Activated naive CD4-positive, alpha-beta T cell treated with Interleukin-2 at 50 U/mL for 16 hours (primary cell): ENCODE results near the gene CTAGE8.
"Not testable (repeated sequence)": the region's sequence is repeated elsewhere in the genome, so short reads cannot be mapped to it uniquely, and the experiment has no call there.

Source experiments
- DNase-seq: peaks from one replicate; pipeline ENCODE4 v3.0.0-alpha.2; 2020

Gene CTAGE8

GRCh38 chr7:144269188-144269587 is at the start of gene CTAGE8:
CTAGE8 (minus strand) TSS chr7:144269288; CDS start chr7:144269250, 38 bp downstream.
- not testable (repeated sequence) for DNase-seq

DNA sequence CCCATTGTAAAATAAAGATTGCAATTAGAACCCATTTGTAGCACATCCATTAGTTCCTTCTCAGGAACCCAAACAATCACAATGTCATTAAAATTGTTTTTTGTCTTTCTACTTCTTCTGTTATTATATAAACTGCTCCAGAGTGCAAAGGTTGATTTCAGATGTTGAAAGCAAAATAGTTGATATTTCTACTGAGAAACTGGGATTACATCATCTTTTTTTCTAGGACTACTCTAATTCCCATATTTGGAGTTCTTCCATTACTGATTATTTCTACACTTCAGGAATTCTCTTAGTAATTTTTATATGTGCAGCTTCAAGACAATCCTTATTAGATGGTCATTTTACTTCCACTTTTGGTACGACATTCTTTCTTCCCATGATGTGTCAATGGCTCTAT is 48.4 kb upstream of the CTAGE8 start:
- not testable (repeated sequence) for DNase-seq

DNA sequence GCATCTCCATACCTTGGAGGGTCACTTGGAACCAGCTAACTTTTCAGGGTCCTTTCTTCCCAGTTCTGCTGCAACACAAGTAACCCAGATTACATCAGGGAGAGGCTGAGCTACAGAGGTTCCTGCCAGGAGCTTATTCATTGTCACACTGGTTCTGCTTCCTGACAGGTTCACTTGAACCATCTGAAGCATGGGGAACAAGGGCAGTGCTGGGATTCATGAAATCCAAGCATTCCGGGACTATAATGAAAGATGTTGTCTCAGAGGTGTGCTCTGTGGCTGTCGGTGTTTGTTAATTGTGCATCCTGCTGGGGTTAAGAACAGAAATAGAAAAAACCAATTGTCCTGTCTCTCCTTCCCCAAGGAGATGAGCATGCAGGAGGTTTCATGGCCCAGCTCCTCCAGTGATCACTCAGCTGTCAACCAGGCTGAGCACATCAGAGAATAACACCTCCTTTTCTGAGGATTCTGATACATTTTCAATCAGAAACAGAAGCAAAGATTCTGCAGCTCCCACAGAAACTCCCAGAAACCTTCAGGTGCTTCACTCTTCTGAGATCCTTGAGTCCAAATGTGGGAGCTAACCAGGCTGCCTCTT is 42.9 kb upstream of the CTAGE8 start, which contains the start of gene OR2A1:
TSS of gene OR2A1 (plus strand) at position 548 of the 598 bp plus-strand sequence. CDS start 5,706 bp downstream, outside the sequence.
- not testable (repeated sequence) for DNase-seq

DNA sequence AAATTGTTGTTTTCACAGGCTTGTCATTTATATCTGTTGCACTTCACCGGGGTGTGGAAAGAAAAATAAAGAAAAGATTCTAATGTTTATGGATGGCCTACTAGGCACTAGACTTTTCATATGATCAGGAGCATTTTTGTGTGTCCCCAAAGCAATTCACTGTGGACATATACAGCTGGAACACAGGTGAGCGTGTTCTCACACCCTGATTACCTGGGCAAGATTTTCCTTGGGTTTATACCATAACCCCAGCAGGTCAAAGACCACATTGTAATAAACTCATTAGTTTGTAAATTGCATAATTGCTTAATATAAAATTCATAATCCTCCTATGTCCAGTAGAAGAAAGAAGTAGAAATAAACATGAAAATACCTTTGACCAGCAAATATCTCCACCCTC is 42.1 kb upstream of the CTAGE8 start:
- DNase-seq: not testable (repeated sequence)

DNA sequence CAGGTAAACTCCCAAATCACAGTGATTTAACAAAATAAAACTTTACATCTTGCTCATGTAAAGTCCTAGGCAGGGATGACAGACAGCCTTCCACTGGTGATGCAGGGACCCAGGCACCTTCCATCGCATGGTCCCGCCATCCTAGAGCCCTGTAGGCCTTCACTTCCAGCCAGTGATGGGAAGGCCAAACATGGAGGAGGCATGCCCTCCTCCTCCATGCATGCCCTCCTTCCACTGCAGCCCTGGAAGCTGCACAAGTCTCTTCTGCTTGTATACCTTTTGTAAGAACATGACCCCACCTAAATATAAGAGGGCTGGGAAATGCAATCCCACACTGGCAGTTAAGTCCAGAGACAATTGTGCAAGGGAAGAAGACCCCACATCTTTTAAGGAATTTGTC is 40.6 kb upstream of the CTAGE8 start:
- not testable (repeated sequence) for DNase-seq

- not testable (repeated sequence) for DNase-seq
Observed at GRCh38 chr7:144305156-144305555, 36.1 kb upstream of the CTAGE8 start.

DNA sequence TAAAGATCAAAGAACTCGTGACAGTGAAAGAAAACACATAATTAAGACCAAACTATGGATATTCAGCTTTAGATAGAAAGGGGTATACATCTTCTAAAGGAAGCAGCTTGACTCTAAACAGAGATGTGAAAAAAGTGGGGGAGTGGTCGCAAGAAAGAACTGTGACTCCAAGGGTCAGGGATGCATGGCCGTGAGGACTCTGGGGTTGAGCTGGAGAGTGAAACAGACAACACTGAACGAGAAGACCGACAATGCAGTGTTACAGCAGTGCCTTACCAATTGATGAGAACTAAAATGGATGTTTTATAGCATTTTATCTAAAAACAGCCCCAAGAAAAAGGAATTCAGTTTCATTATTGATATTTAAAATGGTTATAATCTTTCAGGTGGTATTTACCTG is 34.5 kb upstream of the CTAGE8 start:
- DNase-seq: not testable (repeated sequence)

DNA sequence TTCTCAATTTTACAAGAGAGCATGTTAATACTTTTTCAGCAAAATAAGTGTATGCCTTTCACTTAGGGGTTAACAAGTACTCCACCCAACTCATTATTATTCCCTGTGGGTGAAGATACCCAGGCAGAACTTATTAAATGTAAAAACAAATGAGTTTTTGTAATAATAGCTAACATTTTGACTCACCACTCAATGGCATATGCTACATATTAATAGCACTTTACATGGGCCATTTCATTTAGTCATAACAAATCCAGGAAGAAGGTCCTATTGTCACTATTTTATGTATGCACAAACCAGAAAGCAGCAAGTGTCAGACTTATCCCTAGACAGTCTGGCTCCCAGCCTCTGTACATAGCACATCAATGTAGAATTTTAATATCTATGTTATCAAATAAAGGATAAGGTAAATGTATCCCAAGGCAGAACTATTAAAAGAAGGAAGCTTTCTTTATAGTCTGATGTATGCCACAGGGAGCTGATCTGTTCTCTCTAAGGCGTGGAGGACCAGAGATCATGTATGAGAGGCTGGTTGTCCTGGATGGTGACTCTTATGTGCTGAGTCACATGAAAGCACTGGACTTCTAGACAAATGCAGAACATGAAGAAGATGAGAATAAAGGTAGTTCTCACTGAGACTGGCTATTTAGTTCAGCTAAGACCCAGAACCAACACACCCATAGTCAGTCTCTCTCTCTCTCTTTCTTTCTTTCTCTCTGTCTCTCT is 33.7 kb upstream of the CTAGE8 start:
- DNase-seq: not testable (repeated sequence)

DNA sequence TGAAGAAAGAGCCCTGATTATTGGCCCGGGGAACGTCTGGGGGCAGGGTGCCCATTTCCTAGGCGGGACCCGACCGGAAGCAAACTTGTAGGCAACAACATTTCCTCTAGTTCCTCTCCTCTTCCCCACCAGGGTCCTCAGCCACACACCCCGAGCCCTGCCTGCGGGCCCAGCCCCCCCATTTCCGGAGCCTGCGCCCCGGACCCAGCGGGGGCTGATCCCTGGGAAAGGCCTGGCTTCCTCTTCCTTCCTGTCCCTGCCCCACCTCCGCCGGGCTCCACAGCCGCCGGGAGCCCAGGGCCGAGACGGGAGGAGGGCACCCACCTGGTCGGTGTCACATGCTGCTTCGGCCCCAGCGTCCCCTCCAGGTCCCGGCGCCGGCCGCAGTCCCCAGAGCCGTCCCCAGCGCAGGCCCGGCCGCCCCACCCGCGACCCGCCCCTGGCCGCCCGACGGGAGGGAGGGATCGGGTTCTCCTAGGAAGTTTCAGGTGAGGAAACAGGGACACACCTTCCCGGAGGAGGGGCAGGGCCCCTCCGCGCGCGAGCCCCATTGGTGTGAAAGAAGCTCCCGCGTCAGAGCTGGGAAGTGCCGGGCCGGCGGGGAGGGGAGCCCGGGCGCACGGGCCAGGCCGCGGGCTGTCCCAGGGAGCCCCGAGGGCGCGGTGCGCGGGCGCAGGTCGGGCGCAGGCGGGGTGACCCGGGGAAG is 24.9 kb upstream of the CTAGE8 start:
- DNase-seq: not testable (repeated sequence)

DNA sequence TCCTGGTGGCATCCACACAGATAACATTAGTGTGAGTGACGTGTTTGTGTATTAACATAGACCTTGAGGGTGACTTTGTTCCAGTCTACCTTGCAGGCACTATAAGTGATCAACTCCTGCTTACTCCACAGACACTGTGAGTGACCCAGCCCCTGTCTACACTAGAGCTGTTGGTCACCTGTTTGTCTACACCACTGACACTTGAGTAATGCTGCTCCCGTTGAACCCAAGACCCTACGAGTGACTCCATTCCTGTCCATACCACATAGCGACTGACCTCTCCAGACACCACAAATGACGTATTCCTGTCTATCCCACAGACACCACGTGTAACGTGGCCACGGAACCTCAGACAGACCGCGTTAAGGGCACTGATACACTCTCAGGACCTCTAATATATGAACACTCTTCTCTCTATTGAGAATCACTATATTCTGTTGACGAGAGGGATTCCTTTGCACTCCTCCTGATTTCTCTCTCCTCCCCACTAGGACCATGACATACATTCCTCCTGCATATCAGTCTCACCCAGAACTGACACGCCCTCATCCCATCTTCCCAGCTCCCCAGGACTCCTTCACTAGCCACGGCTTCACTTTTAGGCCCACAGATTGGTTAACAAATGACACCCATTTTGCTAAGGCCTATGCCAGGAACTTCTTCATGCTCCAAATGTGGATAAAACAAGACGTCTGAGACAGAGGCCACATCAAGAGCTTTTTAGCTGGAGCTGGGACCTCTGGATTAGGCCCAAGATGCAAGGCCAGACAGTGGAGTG is 23.5 kb upstream of the CTAGE8 start:
- DNase-seq: not testable (repeated sequence)

GRCh38 chr7:144291607-144292006 is 22.5 kb upstream of the CTAGE8 start:
- DNase-seq: not testable (repeated sequence)

GRCh38 chr7:144287171-144287784 is 18.2 kb upstream of the CTAGE8 start:
- DNase-seq: not testable (repeated sequence)

DNA sequence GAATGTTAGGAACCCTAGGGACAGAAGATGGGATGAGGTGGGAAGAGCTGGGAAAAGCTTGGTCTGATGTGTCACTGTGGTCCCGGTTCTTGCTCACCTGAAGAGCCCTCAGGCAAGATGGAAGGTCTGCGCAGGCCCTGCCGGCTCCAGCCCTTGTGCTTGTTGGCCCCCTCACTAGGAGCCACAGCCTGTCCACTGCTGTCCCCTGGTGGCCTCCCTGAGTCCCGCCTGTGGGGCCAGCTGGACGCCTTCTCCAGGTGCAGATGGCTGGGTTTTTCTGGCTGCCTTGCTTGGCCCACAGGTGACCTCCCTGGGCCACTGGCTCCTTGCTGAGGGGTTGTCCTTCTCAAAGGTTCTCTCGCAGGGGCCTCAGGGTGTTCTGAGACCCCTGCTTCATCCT is 14.6 kb upstream of the CTAGE8 start:
- not testable (repeated sequence) for DNase-seq

- DNase-seq: not testable (repeated sequence)
Observed at GRCh38 chr7:144282490-144282889, 13.4 kb upstream of the CTAGE8 start.

- not testable (repeated sequence) for DNase-seq
Observed at GRCh38 chr7:144281981-144282380, 12.9 kb upstream of the CTAGE8 start.

DNA sequence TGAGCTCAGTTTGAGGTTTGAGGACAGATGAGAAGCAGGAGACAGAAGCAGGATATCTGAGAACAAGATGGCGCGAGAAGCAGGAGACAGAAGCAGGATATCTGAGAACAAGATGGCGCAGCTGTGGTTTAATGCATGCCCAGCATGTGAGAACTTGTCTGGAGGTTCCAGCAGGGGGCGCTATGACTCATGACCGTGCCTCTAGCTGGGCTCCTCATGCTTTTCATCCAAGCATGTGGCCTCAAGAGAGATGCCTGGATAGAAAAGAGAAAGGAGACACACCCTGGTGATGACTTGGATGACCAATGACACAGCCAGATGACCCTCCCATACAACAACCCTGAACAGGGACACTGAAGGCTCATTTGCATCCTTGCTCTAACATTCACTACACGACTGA is 10.9 kb upstream of the CTAGE8 start:
- DNase-seq: not testable (repeated sequence)

DNA sequence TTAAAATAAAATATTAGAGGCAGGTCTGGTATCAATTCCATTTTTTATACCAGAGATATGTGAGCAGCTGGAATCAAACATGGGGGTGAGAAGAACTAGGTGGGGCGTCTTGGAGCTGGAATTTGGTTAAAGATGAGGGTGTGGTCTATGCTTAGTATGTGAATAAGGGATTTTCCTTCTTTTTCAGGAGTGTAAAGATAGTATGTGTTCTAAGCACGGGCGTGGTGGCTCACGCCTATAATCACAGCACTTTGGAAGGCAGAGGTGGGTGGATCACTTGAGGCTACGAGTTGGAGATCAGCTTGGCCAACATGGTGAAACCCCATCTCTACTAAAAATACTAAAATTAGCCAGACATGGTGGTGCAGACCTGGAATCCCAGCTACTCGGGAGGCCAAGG is 6.2 kb upstream of the CTAGE8 start:
- not testable (repeated sequence) for DNase-seq

GRCh38 chr7:144264692-144265091 is 4.4 kb downstream of the CTAGE8 start, which contains the start of gene OR2A7:
OR2A7 (minus strand) TSS chr7:144264792; CDS start chr7:144259628, 5,164 bp downstream.
- not testable (repeated sequence) for DNase-seq

DNA sequence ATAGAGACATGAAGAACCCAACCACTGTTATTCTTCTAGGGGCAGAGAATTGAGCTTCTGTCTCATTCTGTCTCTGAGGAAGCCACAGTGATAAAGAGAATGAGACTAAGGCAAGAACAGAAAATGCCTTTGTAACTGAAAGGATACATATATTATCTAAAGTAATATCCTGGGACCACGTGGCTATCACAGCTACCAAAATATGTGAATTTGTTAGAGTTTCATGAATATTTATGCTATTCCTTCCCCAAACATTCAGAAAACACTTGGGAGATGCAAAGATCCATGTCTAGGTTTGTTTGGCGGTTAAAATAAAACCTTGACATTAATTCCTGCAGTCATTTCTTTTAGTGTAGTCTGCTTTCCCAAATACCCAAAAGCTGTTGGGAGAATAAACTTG is 7.0 kb downstream of the CTAGE8 start:
- DNase-seq: not testable (repeated sequence)

GRCh38 chr7:144259067-144259466 is 10.0 kb downstream of the CTAGE8 start:
- not testable (repeated sequence) for DNase-seq

GRCh38 chr7:144256112-144256511 is 13.0 kb downstream of the CTAGE8 start:
- no peak for DNase-seq

GRCh38 chr7:144255471-144255897 is 13.6 kb downstream of the CTAGE8 start:
- DNase-seq: no peak
